Ascending aorta (tissue), 2 donors: ENCODE measurements around the gene INVS. TPM values are rescaled to one million over a fixed set of nuclear protein-coding genes. Genes with fewer than 3 reads are reported as not detected.

ENCODE experiments used
- DNase-seq, 2 donors: peaks; one replicate each; pipeline ENCODE4 v3.0.0-alpha.2; 2019; ENCODE audit warnings: low spot score in 2 of 2
- H3K27ac ChIP-seq, 2 donors: fragments of 200-600 bp; sonication (generic); one replicate each; pipeline ENCODE4 v1.5.1; 2016 to 2017; ENCODE audit warnings: mild to moderate bottlenecking in 1 of 2
- H3K27me3 ChIP-seq: fragments of 200-600 bp; sonication (generic); one replicate; pipeline ENCODE4 v1.5.1; 2017
- H3K36me3 ChIP-seq, 2 donors: fragments of 200-600 bp; sonication (generic); one replicate each; pipeline ENCODE4 v1.5.1; 2016
- H3K4me1 ChIP-seq, 2 donors: fragments of 200-600 bp; sonication (generic); one replicate each; pipeline ENCODE4 v1.5.1; 2016 to 2017; ENCODE audit warnings: mild to moderate bottlenecking in 1 of 2
- H3K4me3 ChIP-seq, 2 donors: fragments of 200-600 bp; sonication (generic); one replicate each; pipeline ENCODE4 v1.5.1; 2016 to 2017; ENCODE audit warnings: mild to moderate bottlenecking in 1 of 2
- H3K9me3 ChIP-seq, 2 donors: fragments of 200-600 bp; sonication (generic); one replicate each; pipeline ENCODE4 v1.5.1; 2016
- intact Hi-C: fragments of 100-400 bp; cut with DNase I; formaldehyde crosslinking; loops from one replicate; pipeline ENCODE4 v1.15.1; 2023
- total RNA-seq: library from RNA; depleted of rRNA; stranded (reverse); fragments of >200 nt; gene quantifications from one replicate; pipeline ENCODE4 v1.1.0, GENCODE V29; 2016
- TF ChIP-seq, protein P1 (sequence below), 3 experiments: fragments of 200-600 bp in 2 of 3; fragments of 450-650 bp in 1 of 3; sonication (generic) in 2 of 3; IDR thresholded peaks; one replicate each; pipeline ENCODE4 v1.5.1; 2016 to 2019; ENCODE audit warnings: antibody characterized with exemption in 3 of 3, mild to moderate bottlenecking in 1 of 3, moderate library complexity in 1 of 3

INVS gene
- total RNA-seq, 1 donor from 2014 or later = 8.5 TPM

DNA sequence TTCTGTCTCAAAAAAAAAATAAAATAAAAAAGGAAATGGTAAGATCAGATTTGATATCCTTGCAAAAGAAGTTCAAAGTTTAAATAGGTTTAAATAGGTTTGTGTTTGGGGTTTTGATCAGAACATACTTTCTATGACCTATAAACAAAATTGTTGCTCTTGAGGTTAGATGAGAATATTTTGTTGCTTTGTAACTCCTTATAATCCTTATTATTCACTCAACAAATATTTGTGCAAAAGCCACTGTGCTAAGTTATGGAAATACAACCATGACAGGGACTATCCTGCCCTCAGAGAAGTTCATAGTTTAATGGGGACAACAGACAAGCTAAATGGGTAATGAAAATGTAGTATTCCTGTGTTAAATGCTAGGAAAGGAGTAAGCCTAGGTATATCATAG is 71.5 kb downstream of the INVS start:
- Histone ChIP-seq H3K9me3 (peaks cover 0 to 25% of the 10 kb centered on the region in 2 donors), H3K27me3 (no peaks in the 10 kb centered on the region), H3K36me3 (peaks cover 12 to 32% of the 10 kb centered on the region in 2 donors), H3K4me3 (no peak overlapping the region), H3K4me1 (no peaks in the 10 kb centered on the region), H3K27ac (no peak overlapping the region)
- intact Hi-C loops = no loop called here
- TF ChIP-seq, protein P1, sequence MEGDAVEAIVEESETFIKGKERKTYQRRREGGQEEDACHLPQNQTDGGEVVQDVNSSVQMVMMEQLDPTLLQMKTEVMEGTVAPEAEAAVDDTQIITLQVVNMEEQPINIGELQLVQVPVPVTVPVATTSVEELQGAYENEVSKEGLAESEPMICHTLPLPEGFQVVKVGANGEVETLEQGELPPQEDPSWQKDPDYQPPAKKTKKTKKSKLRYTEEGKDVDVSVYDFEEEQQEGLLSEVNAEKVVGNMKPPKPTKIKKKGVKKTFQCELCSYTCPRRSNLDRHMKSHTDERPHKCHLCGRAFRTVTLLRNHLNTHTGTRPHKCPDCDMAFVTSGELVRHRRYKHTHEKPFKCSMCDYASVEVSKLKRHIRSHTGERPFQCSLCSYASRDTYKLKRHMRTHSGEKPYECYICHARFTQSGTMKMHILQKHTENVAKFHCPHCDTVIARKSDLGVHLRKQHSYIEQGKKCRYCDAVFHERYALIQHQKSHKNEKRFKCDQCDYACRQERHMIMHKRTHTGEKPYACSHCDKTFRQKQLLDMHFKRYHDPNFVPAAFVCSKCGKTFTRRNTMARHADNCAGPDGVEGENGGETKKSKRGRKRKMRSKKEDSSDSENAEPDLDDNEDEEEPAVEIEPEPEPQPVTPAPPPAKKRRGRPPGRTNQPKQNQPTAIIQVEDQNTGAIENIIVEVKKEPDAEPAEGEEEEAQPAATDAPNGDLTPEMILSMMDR (IDR thresholded peaks at IDR 0.05) = no peak
- DNase-seq = no peak

DNA sequence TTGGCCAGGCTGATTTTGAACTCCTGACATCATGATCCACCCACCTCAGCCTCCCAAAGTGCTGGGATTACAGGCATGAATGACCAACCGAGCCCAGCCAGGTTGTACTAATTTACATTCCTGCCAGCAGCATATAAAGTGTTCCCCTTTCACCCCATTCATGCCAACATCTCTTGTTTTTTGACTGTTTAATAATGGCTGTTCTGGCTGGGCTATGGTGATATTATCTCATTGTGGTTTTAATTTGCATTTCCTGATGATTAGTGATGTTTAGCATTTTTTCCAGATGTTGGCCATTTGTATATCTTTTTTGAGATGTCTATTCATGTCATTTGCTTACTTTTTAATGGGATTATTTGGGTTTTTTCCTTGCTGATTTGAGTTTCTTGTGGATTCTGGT is 87.3 kb downstream of the INVS start:
- TF ChIP-seq, protein P1 (IDR thresholded peaks at IDR 0.05) = no peak
- peaks cover 31 to 70% of the 10 kb centered on the region in 2 donors for H3K9me3 ChIP-seq

DNA sequence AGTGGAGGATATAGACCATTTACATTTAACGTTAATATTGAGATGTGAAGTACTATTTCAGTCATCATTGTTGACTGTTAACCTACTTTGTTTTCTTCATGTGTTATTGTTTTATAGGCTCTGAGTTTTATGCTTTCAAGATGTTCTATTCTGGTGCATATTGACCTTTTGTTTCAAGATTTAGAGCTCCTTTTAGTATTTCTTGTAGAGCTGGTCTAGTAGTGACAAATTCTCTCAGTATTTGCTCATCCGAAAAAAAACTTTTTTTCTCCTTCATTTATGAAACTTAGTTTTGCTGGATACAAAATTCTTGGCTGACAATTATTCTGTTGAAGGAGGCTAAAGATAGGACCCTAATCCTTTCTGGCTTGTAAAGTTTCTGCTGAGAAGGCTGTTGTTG is 91.3 kb downstream of the INVS start:
- peaks cover 36 to 71% of the 10 kb centered on the region in 2 donors for H3K9me3 ChIP-seq

More for the DNA sequence above, 87.3 kb downstream of the INVS start:
- no peaks in the 10 kb centered on the region for H3K27me3 ChIP-seq
- no peaks in the 10 kb centered on the region for H3K36me3 ChIP-seq
- H3K4me1 ChIP-seq = no peaks in the 10 kb centered on the region
- H3K4me3 ChIP-seq = no peak overlapping the region
- H3K27ac ChIP-seq = no peak overlapping the region
- DNase-seq = no peak
- intact Hi-C loops = no loop called here

DNA sequence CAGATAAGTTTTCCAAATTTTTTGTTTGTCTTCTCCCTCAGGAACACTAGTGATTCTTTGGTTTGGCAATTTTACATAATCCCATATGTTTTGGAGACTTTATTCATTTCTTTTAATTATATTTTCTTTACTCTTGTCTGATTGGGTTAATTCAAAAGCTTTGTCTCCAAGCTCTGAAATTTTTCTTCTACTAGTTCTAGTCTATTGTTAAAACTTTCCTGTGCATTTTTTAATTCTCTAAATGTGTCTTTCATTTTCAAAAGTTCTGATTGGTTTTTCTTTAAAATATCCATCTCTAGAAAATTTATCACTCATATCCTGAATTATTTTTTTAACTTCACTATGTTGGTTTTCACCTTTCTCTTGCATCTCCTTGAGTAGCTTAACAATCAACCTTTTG is 92.2 kb downstream of the INVS start:
- intact Hi-C loops = no loop called here
- TF ChIP-seq, protein P1 (IDR thresholded peaks at IDR 0.05) = no peak

More for the DNA sequence above, 91.3 kb downstream of the INVS start:
- intact Hi-C loops = no loop called here
- Histone ChIP-seq H3K36me3 (peaks cover 0 to 8% of the 10 kb centered on the region in 2 donors), H3K27ac (no peak overlapping the region), H3K4me3 (no peak overlapping the region), H3K4me1 (no peaks in the 10 kb centered on the region), H3K27me3 (no peaks in the 10 kb centered on the region)
- DNase-seq = no peak
- TF ChIP-seq, protein P1 (IDR thresholded peaks at IDR 0.05) = no peak

DNA sequence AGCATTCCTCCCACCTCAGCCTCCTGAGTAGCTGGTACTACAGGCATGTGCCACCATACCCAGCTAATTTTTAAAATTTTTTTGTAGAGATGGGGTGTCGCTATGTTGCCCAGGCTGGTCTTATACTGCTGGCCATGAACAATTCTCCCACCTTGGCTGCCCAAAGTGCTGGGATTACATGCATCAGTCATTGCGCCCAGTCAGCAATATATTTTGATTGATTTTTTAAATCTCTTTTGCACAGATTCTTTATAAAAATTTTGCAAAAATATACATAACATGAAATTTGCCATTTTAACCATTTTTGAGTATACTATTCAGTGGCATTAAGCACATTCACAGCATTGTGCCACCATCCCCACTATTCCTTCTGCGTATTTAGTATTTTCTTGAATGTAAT is 94.0 kb downstream of the INVS start:
- TF ChIP-seq, protein P1 (IDR thresholded peaks at IDR 0.05) = no peak
- no peaks in the 10 kb centered on the region for H3K4me1 ChIP-seq
- H3K36me3 ChIP-seq = peaks cover 0 to 8% of the 10 kb centered on the region in 2 donors
- intact Hi-C loops = no loop called here
- no peaks in the 10 kb centered on the region for H3K27me3 ChIP-seq
- H3K27ac ChIP-seq = no peak overlapping the region
- no peak for DNase-seq
- H3K4me3 ChIP-seq = no peak overlapping the region
- H3K9me3 ChIP-seq = peaks cover 30 to 49% of the 10 kb centered on the region in 2 donors

More for the DNA sequence above, 92.2 kb downstream of the INVS start:
- Histone ChIP-seq H3K27ac (no peak overlapping the region), H3K4me1 (no peaks in the 10 kb centered on the region), H3K27me3 (no peaks in the 10 kb centered on the region), H3K36me3 (peaks cover 0 to 8% of the 10 kb centered on the region in 2 donors), H3K9me3 (peaks cover 36 to 67% of the 10 kb centered on the region in 2 donors), H3K4me3 (no peak overlapping the region)
- DNase-seq = no peak

DNA sequence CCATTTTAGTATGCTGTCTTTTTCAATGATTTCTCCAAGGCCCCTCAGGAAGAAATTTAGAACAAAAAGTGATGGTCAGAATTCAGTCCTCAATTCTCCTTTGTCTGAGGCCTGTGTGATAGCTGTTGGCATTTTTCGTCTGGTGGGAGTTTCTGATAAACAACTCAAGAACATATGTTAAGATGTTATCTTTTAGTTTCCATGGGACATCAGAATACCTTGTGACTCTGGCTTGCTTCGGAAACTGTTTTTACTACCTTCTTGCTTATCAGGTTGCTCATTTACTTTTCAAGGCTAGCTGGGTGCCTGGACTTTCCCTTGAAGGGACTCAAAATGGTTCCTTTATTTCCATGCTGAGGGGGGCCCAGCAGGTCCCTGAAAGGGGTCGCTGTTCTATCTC is 97.2 kb downstream of the INVS start:
- H3K27ac ChIP-seq = no peak overlapping the region
- H3K9me3 ChIP-seq = peaks cover 7 to 18% of the 10 kb centered on the region in 2 donors
- intact Hi-C loops = no loop called here
- no peaks in the 10 kb centered on the region for H3K4me1 ChIP-seq
- peaks cover 0 to 8% of the 10 kb centered on the region in 2 donors for H3K36me3 ChIP-seq
- no peak for DNase-seq
- no peaks in the 10 kb centered on the region for H3K27me3 ChIP-seq
- TF ChIP-seq, protein P1 (IDR thresholded peaks at IDR 0.05) = no peak
- H3K4me3 ChIP-seq = no peak overlapping the region
